Stimulated activated CD4-positive, alpha-beta T cell treated with anti-CD3 and anti-CD28 coated beads, Interleukin-15, amount 100 ng/mL, for 1 hour (primary cell): ENCODE results near the gene SNX33.
A peak's percentile ranks its signal among the peaks of the same experiment; 100 is the strongest.
"Not testable (repeated sequence)": the region's sequence is repeated elsewhere in the genome, so short reads cannot be mapped to it uniquely, and the experiment has no call there.

Experiments used
- DNase-seq, 2 donors: peaks; one replicate each; pipeline ENCODE4 v3.0.0-alpha.2; 2020; ENCODE audit warnings: low read depth in 1 of 2, low spot score in 1 of 2

The SNX33 gene

GRCh38 chr15:75647370-75648155 is at the start of gene SNX33:
SNX33 (plus strand) TSS chr15:75647912; CDS start chr15:75649103, 1,191 bp downstream.
- DNase-seq: peak; percentile 33 to 37

- DNase-seq: no peak
Measured at GRCh38 chr15:75598361-75598760, 49.4 kb upstream of the SNX33 start.

- no peak for DNase-seq
Measured at GRCh38 chr15:75599401-75599800, 48.3 kb upstream of the SNX33 start.

- DNase-seq: no peak
Measured at GRCh38 chr15:75606026-75606425, 41.7 kb upstream of the SNX33 start.

- no peak for DNase-seq
Measured at GRCh38 chr15:75606711-75607699, 40.7 kb upstream of the SNX33 start.

GRCh38 chr15:75616766-75617165 is 30.9 kb upstream of the SNX33 start:
- no peak for DNase-seq

- DNase-seq: no peak
Measured at GRCh38 chr15:75620058-75620820, 27.5 kb upstream of the SNX33 start.

- DNase-seq: no peak
Measured at GRCh38 chr15:75620841-75621391, 26.8 kb upstream of the SNX33 start.

- DNase-seq: no peak
Measured at GRCh38 chr15:75622505-75622904, 25.2 kb upstream of the SNX33 start.

- DNase-seq: peak; percentile 85 to 90
Measured at GRCh38 chr15:75625542-75626347, 22.0 kb upstream of the SNX33 start, which contains the start of gene SNUPN. SNUPN (minus strand) TSS chr15:75625725; CDS start chr15:75621051, 4,674 bp downstream.

- DNase-seq: no peak
Measured at GRCh38 chr15:75631935-75632334, 15.8 kb upstream of the SNX33 start.

- DNase-seq: not testable (repeated sequence)
Measured at GRCh38 chr15:75633922-75634321, 13.8 kb upstream of the SNX33 start.

- DNase-seq: no peak
Measured at GRCh38 chr15:75636026-75636425, 11.7 kb upstream of the SNX33 start.

- DNase-seq: no peak
Measured at GRCh38 chr15:75637245-75638009, 10.3 kb upstream of the SNX33 start.

- no peak for DNase-seq
Measured at GRCh38 chr15:75639191-75639708, 8.5 kb upstream of the SNX33 start.

- DNase-seq: peak; percentile 81 to 85
Measured at GRCh38 chr15:75639709-75640482, 7.8 kb upstream of the SNX33 start, which contains the start of gene IMP3. IMP3 (minus strand) TSS chr15:75640224; CDS start chr15:75640168, 56 bp downstream.

- peak in 1 of 2 donors; percentile 16 for DNase-seq
Measured at GRCh38 chr15:75640483-75641178, 7.1 kb upstream of the SNX33 start.

- DNase-seq: no peak
Measured at GRCh38 chr15:75641179-75641503, 6.6 kb upstream of the SNX33 start.
